HCEC 1CT (cell line): ENCODE results near the gene RFFL.
A peak's percentile ranks its signal among the peaks of the same experiment; 100 is the strongest.
"Not testable (repeated sequence)": the region's sequence is repeated elsewhere in the genome, so short reads cannot be mapped to it uniquely, and the experiment has no call there.

Experiments used
- DNase-seq: peaks from one replicate; pipeline ENCODE4 v3.0.0-alpha.2; 2017

RFFL gene, protein sequence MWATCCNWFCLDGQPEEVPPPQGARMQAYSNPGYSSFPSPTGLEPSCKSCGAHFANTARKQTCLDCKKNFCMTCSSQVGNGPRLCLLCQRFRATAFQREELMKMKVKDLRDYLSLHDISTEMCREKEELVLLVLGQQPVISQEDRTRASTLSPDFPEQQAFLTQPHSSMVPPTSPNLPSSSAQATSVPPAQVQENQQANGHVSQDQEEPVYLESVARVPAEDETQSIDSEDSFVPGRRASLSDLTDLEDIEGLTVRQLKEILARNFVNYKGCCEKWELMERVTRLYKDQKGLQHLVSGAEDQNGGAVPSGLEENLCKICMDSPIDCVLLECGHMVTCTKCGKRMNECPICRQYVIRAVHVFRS

DNA sequence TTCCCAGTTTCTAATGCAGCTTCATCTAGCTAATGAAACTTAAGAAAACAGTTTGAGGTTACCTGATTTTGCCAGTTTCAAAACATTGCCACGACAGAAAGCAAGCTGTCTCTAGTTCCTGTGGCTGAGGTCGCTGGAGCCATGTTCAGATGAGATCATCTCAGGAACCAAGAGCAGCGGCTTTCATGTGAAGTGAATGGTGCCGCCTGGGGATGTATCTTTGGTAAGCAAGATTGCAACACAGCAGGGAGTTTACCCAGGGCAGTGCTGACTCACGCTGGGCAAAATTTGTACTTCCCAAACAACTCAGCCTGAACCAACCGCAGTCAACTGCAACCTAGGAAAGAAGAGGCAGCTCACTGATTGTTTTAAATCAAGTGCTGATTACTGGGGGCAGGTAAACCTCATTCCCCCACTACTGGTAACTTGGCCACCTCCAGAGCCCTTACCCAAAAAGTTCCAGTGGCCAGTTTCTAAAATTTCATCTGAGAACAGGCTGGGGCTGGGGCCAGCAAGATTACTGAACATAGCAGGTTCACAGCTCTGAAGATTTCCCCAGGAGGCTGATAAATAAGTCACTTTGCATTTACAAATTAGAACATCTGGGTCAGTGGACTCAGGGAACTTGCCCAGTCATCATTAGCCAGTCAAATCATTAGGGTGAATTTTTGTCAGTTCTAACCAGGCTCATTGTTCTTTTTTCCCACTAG is at the start of gene RFFL:
Gene RFFL (minus strand): TSS at position 194 of the 710 bp plus-strand sequence. CDS start 37,154 bp downstream, outside the sequence.
- DNase-seq, result peak; percentile 98

DNA sequence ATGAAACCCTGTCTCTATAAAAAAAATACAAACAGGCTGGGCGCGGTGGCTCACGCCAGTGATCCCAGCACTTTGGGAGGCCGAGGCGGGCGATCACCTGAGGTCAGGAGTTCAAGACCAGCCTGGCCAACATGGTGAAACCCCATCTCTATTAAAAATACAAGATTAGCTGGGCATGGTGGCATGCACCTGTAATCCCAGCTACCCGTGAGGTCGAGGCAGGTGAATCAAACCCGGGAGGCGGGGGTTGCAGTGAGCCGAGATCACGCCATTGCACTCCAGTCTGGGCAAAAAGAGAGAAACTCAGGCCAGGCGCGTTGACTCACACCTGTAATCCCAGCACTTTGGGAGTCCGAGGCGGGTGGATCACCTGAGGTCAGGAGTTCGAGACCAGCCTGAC is 47.3 kb upstream of the RFFL start:
- not testable (repeated sequence) for DNase-seq

DNA sequence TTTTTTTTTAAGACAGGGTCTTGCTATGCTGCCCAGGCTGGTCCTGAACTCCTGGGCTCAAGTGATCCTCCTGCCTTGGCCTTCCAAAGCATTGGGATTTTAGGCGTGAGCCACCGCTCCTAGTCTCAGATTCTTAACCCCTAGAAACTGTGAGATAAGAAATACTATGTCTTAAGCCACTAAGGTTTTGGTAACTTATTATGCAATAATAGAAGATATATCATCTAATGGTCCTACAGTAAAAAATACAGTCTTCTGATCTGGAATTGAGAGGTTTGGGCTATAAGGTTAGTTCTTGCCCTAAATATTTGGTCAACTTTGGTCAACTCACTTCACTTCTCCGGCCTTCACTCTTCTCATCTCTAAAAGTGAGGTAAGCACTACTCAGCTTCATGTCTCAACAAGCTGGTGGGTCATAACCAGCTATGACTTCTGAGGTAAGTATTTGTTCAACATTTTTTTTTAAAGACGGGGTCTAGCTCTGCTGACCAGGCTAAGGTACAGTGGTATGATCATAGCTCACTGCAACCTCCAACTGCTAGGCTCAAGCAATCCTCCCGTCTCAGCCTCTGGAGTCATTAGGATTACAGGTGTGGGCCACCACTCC is 41.4 kb upstream of the RFFL start:
- DNase-seq, result no peak

DNA sequence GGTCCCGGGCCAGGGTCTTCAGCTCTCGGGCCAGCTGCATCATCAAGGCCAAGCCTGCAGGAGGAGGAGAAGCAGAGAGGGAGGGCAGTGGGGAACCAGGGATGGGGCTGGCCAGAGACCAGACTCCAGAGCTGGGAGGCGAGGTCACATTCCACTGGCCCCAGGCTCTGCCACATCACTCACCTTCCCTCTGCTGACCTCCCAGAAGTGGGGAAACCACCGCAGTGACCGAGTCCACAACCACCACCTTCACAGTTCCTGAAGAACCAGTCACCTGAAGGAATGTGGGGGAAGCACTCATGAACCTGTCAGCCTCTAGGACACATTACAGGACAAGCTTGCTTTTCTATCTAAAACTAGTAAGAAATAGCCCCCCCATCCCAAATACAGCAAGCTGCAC is 39.8 kb upstream of the RFFL start:
- DNase-seq, result no peak

DNA sequence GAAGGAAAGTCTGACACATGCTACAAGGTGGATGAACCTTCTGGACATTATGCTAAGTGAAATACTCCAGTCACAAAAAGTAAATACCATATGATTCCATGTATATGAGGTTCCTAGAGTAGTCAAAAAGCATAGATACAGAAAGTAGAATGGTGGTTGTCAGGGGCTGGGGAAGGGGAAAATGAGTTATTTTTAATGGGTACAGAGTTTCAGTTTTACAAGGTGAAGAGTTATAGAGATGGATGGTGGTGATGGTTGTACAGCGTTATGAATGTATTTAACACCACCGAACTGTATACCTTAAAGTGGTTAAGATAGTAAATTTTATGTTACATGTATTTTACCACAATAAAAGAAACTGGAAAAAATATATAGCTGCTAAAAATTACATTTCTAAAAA is 38.2 kb upstream of the RFFL start:
- DNase-seq, result no peak

DNA sequence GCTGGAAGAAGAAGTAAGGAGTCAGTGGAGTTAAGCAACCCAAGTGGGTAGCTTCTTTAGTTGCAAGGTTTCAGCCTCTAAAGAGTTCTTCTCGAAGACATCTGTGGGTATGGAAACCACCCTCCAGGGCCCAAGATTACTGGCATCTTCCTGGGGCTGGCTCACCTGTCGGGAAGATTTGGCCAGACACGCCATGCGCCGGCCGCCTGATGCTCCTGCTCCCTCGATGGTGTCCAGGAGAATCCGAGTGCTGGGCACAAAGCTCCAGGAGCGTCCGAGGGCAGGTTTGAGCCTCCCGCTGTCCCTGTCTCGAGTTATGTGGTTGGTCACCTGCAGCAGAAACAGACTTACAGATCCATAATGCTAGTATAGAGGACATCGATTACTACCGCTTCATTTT is 37.5 kb upstream of the RFFL start:
- no peak for DNase-seq

DNA sequence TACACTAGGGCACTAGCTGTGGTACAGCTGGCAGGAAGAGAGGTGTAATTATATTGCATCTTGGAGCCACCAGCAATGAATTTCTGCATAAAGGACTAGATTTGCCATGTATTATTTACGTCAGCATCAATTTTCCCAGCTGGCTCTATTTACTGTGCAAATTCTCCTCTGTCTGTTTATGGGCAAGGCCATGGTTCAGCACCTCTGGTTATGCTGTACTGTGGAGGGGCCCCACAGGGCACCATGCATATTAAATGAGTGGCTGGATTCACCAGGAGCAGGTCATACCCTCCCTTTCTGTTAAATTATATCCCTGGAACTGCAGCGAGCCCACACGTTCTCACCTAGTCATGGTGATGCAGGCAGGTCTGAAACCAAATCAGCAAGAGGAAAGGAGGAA is 36.4 kb upstream of the RFFL start:
- no peak for DNase-seq

DNA sequence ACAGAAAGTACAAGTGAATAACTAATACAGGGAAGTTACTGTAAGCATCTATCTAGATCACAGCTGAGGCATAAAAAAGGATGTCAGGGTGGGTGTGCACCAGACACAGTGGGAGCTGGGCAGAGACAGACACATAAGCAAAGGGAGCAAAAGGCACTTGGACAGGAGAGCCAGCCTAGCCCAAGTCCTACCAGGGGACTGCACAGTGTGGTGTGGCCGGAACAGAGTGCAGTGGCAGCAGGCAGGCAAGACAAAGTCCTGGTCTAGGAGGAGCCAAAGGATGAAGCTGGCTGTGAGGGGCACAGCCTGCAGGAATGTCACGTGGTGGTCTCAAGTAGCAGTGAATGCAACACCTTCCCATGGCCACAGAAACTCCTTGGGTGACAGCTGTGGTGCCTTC is 34.3 kb upstream of the RFFL start:
- DNase-seq, result no peak

DNA sequence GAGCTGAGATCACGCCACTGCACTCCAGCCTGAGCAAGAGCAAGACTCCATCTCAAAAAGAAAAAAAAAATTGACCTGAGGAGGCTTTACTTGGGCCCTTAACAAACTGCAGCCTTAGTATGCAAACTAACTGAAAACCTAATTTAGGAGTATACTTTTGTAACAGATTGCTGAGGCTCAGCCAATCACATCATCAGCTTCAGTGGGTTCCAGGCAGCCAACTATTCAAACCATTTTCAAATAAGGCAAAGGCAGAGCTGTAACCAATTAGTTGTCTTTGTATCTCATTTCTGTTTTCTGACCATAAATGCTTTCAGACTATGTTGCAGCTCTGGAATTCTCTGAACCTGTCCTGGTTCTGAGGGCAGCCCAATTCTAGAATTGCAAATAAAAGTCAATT is 32.2 kb upstream of the RFFL start:
- DNase-seq, result no peak

DNA sequence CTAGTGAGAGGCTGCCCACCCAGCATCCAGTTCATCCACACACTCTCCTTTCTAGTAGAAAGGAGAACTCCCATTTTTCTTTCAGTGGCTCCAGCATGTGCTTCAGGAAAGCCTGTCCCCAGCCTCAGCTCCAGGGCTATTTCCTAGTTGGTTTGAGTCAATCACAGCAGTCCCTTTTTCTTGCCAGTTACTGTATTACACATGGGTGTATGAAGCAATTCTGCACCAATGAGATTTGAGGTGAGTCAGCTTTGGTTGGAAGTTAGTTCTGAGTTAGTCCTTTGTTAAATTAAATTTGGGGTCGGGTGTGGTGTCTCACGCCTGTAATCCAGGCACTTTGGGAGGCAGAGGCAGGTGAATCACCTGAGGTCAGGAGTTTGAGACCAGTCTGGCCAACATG is 31.4 kb upstream of the RFFL start:
- peak; percentile 87 for DNase-seq

DNA sequence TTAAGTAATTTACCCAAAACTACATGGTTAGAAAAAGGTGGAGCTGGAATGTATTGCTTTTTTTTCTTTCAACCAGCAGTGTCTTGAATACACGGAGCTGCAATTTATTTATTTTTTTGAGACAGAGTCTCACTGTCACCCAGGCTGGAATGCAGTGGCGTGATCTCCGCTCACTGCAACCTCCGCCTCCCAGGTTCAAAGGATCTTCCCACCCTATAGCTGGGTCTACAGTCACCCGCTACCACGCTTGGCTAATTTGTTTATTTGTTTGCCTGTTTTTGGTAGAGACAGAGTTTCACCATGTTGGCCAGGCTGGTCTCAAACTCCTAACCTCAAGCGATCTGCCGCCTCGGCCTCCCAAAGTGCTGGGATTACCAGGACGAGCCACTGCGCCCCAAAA is 27.2 kb upstream of the RFFL start:
- not testable (repeated sequence) for DNase-seq

DNA sequence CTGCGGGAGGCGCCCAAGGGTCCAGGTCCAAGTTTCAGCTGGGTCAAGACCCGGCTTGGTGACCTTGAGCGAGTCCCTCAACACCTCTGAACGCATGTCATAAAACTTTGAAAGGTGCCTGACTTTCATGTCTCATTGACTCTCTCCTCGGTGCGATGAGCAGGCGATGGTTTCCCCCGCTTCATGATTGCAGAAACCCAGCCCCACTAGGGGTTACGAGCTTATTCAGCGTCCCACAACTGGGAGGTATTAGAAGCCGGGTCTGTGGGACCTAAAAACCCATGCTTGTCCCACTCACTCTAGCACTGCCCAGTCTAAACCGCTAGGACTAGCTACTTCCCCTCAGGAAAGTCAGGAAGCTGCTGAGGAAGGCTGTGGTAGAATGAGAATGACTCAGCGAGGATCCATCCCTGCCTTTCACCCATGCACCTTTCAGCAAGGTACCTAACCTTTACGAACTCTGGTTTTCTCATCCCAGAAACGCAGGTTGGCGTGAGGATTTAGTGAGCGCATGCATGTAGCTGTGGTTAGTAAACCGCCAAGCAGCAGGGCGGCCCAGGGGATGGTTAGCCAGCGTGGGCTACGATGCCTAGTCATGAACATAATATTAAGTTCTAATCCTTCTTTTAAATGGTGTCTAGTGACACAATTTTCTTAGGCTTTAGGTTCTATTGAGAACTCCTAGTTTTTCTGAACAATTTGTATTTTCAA is 26.2 kb upstream of the RFFL start:
- DNase-seq, result peak; percentile 24

DNA sequence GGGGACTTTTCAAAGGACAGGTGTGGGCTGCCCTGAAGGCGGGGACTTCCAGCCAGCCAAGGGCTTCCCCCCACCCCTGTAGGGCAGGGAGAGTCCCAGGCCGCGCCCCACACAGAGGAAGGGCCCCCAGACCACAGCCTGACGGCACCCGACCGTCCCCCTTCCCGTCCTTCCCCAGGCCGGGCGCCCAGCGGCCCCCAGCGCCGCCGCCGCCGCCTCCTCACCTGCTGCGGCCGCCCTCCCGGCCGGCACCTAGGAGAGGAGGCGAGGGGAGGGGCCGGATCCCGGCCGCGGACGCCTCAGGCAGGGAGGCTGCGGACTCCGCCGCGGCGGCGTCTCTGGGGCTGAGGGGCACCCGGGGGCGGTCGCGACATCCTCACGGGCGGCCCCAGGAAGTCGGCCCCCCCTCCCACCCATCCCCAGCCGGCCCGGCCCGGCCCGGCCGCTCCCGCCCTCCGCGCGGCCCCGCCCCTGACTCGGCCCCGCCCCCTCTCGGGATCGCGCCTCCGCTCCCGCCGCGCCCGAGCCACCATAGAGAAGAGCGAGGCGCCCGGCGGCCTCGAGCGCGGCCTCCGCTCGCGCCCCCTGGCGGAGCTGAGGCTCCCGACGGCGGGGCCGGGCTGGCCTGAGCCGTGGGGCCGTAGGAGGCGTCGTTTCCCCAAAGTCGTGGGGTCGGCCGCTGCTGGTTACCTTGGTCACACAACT is 25.5 kb upstream of the RFFL start:
- peak; percentile 78 for DNase-seq

DNA sequence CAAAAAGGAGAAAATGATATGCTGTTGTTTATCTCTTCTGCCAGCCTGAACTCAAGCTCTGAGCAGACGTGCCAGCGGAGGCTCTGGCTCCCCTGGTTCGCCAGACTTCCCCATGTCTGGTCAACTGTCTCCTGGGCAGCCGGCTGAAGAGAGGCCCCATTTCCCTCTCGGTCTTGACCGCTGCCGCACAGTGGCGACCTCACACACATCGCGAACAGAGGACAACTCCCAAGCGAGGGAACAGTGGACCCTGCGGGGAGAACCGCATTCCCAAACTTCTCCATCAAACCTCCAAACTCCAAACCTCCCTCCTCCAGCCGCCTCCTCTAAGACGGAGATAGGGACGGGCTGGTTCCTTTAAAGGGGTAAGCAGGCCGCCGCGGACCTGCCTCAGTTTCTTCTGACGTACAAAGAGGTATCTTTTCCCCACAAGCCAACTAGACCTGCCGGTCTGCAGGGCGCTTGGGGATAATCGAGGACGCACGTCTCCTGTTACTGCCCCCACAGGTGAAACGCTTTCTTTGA is 24.9 kb upstream of the RFFL start:
- peak; percentile 47 for DNase-seq

DNA sequence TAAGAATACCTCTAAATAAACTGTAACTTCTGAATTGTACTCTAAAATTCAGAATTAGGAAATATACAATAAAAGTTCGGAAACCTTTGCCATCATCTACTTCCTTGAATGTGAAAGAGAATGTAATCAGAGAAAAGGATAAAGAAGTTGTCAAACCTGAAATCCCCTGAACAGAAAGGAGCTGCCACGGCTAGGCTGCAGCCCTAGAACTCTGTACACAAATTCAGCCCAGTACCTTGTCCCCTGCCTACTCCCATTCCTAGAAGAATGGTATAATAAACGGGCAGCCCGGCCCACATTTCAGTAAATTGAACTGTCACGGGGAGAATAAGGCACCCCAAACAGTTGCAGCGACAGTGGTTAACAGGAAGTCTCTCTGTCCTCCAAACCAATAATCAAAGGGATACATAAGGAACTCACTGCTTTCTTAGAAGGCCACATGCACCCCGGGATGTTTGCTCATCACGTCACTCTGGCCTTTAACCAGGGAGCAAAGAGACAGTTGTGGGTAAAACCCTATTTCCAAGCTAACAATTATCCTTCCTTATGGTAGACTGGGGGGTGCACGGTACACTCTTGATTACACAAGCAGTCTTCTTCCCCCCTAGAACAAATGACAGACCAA is 24.3 kb upstream of the RFFL start:
- DNase-seq, result peak; percentile 15

DNA sequence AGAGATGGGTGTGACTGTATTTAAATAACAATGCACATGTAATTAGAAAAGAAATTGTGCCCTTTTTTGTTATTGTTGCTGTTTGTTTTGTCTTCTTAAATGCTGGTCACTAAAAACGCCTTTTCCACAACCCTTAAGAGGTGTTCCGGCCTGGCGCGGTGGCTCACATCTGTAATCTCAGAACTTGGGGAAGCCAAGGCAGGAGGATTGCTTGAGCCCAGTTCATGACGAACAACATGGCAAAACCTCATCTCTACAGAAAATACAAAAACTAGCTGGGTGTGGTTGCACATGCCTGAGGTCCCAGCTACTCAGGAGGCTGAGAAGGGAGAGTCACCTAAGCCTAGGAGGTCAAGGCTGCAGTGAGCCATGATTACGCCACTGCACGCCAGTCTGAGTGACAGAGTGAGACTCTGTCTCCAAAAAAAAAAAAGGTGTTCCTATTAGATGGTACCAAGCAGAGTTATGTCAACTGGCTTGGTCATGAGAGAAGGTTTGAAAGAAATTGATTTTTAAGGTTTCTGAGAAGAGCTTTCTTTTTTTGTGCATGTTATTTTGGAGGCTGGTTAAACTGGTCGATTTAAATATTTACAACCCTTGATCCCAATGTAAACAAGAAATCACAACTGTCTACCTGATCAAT is 23.5 kb upstream of the RFFL start:
- no peak for DNase-seq

DNA sequence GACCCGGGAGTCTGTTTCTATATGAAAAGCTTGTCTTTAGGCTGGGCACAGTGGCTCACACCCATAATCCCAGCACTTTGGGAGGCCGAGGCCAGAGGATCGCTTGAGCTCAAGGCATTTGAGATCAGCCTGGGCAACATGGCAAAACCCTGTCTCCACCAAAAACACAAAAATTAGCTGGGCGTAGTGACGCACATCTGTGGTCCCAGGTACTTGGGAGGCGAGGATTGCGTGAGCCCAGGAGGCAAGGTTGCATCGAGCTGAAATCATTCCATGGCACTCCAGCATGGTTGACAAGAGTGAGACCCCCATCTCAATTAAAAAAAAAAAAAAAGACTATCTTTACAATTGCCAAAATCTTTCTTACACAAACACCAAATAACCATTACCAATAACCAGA is 22.7 kb upstream of the RFFL start:
- no peak for DNase-seq

DNA sequence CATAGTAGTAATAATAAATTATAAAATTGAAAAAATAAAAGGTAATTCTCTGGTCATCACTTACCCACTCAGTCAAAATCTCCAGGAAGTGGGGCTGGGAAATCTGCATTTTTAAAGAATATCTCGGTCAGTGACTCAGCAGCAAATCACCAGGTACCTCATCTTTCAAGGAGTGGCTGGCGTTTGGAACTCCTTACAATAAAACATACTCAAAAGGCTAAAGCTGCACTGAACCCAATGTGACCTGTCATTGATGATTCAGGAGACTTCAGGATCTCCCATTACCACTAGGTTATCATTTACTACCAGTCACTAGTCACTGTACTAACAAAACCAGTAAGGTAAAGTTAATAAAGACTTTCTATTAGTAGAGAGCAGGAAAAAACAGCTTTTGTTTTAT is 21.5 kb upstream of the RFFL start:
- DNase-seq, result peak; percentile 79

DNA sequence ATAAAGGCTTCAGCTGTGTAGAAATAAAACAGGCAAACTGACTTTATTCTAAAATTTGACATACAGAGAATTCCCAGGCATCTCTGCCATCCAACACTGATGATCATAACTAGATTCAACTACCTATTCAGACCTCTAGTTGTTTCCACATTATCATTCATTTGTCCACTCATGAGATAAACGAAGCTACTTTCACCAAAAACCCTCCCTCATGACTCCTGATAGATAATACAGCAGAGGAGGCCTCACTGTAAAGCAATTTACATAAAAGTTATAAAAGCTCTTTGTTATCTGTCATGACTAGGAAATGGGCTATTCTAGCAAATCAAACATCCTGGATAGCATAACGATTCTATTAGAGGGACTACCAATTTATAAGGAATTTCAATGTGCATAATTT is 19.6 kb upstream of the RFFL start:
- no peak for DNase-seq

DNA sequence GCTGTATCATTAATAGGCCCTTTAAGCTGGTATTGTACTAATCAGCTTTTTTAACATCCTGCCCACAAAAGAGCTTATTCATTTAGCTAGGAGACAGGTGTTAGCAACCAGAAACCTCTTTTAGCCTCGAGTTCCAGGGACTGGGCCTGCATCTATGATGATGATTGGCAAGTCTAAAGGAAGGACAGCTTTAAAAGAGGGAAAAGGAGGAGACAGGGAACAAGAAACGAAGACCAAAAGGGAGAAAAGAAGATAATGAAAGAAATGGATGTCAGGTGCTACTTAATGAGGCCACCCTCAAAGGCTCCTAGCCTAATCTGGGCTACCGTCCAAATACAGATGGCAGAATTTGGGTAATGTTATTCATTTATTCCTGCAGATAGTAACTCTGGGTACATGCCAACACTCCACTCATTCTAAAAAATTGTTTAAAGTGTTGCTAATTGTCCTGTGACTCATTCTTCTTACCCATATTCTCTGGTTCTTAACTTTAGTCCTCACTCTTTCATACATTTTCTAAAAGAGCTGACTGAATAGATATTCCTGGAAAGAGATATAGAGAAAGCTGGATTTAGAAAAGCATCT is 18.7 kb upstream of the RFFL start:
- peak; percentile 89 for DNase-seq

DNA sequence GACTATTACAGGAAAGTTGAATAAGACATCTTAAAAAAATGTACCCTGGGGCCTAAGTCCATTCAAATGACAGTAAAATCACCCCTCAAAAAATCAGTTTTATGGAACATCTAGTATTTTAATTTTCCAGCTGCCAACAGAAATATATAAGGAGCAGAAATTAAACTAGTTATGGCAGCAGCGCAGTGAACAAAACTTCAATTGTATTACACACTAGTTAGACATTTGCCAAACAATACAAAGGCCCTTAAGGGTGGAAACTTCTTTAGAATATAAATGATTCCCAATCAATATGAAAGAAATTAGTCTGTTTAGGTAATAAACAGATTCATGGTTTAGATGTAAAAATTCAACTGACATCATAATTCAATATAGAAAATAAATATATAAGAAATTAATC is 18.1 kb upstream of the RFFL start:
- DNase-seq, result no peak
